K562 (cell line): ENCODE data around the gene MRO. TPM values are rescaled to one million over a fixed set of nuclear protein-coding genes. Genes with fewer than 3 reads are reported as not detected.

Experiments
- ATAC-seq: fragments of 200-7000 bp; cut with Tn5 transposase; 3 replicates; pipeline ENCODE4 v1.9.1; 2020; ENCODE audit warnings: moderate library complexity
- BruUV-seq: library from RNA; stranded (reverse); fragments of 400-500 nt; replicated peaks from 2 replicates; lab custom pipeline; 2021; lab: Mats Ljungman, UMichigan
- CTCF ChIA-PET: fragments of 300-600 bp; formaldehyde crosslinking; extraction: SDS; loops from one replicate; lab custom pipeline; 2021; ENCODE audit warnings: low intra/inter-chr PET ratio; lab: Yijun Ruan, JAX
- POLR2A ChIA-PET: fragments of 300-600, 350-650 bp; sonication (Branson Sonifier 250); formaldehyde crosslinking; extraction: SDS; loops from one replicate; lab custom pipeline; 2021; ENCODE audit warnings: antibody characterized with exemption, inconsistent platforms; lab: Yijun Ruan, JAX
- DNase-seq, 4 experiments: peaks; one replicate each; pipeline versions ENCODE4 v3.0.0 to v3.0.0-alpha.2; 2011 to 2018; ENCODE audit warnings: low spot score in 3 of 4, mixed read lengths in 3 of 4; ENCODE audit errors: extremely low read depth in 1 of 4
- FAIRE-seq: peaks from 2 replicates; lab custom pipeline; 2011; peaks lifted over from hg19 to GRCh38; lab: Jason Lieb, UNC
- H2AFZ ChIP-seq: 2 replicates; pipeline ENCODE4 v1.6.0; 2011; ENCODE audit warnings: low read depth, low read length, control low read depth, inconsistent platforms
- H3K27ac ChIP-seq: fragments of 200-600 bp; 3 replicates; pipeline ENCODE4 v1.8.0; 2011; ENCODE audit warnings: low read depth, mild to moderate bottlenecking, control low read depth, inconsistent platforms, low read length, moderate library complexity, mixed read lengths; ENCODE audit errors: extremely low read depth
- H3K27me3 ChIP-seq, 2 experiments: fragments of 300-600 bp in 1 of 2; 2 replicates in 1 of 2; 3 replicates in 1 of 2; pipeline versions ENCODE4 v1.6.0 to v1.8.0; 2011; ENCODE audit warnings: inconsistent platforms in 2 of 2, low read length in 2 of 2, mild to moderate bottlenecking in 1 of 2, mixed read lengths in 1 of 2, moderate library complexity in 1 of 2; ENCODE audit not compliant: control insufficient read depth in 2 of 2, insufficient read depth in 2 of 2
- H3K36me3 ChIP-seq: fragments of 300-600 bp; 3 replicates; pipeline ENCODE4 v1.8.0; 2011; ENCODE audit warnings: mild to moderate bottlenecking, low read length, inconsistent platforms; ENCODE audit not compliant: control insufficient read depth, insufficient read depth
- H3K4me1 ChIP-seq, 2 experiments: fragments of 200-600 bp in 1 of 2; replicated peaks in 1 of 2; 2 replicates in 1 of 2; 3 replicates in 1 of 2; pipeline versions ENCODE4 v1.5.1 to v1.8.0; 2011; ENCODE audit warnings: inconsistent platforms in 2 of 2, low read length in 2 of 2, mild to moderate bottlenecking in 1 of 2, mixed read lengths in 1 of 2, moderate library complexity in 1 of 2; ENCODE audit not compliant: control insufficient read depth in 2 of 2, insufficient read depth in 2 of 2
- H3K4me2 ChIP-seq: 2 replicates; pipeline ENCODE4 v1.6.1; 2011; ENCODE audit warnings: low read length, control low read depth, inconsistent platforms, mixed read lengths; ENCODE audit not compliant: insufficient read depth
- H3K4me3 ChIP-seq: fragments of 200-600 bp; sonication (generic), shearing (Covaris generic); 2 replicates; pipeline ENCODE4 v1.5.1; 2016; ENCODE audit warnings: control low read depth, inconsistent platforms
- H3K79me2 ChIP-seq: fragments of 200-600 bp; 3 replicates; pipeline ENCODE4 v1.8.0; 2011; ENCODE audit warnings: low read length, inconsistent platforms; ENCODE audit not compliant: control insufficient read depth, insufficient read depth
- H3K9ac ChIP-seq, 2 experiments: 2 replicates each; pipeline versions ENCODE4 v1.6.0 to v1.6.1; 2011; ENCODE audit warnings: low read depth in 2 of 2, low read length in 2 of 2, control low read depth in 1 of 2, inconsistent platforms in 1 of 2, mild to moderate bottlenecking in 1 of 2, mixed read lengths in 1 of 2; ENCODE audit not compliant: insufficient read depth in 1 of 2
- H3K9me1 ChIP-seq: one replicate; pipeline ENCODE4 v1.6.0; 2011; ENCODE audit warnings: inconsistent platforms, mild to moderate bottlenecking, low read length, moderate library complexity; ENCODE audit not compliant: control insufficient read depth, insufficient read depth
- H3K9me3 ChIP-seq: replicated peaks from 2 replicates; pipeline ENCODE4 v1.5.1; 2011; ENCODE audit warnings: low read depth, low read length, inconsistent platforms; ENCODE audit not compliant: control insufficient read depth, insufficient read depth
- H4K20me1 ChIP-seq: replicated peaks from 2 replicates; pipeline ENCODE4 v1.6.1; 2011; ENCODE audit warnings: low read length, inconsistent platforms, mixed read lengths; ENCODE audit not compliant: control insufficient read depth, insufficient read depth
- BHLHE40 ChIP-seq: IDR thresholded peaks from 2 replicates; pipeline ENCODE4 v1.6.1; 2011; ENCODE audit warnings: low read length, improper control_type of control experiment
- CBFA2T2 ChIP-seq: fragments of 450-650 bp; conservative IDR thresholded peaks from 2 replicates; pipeline ENCODE4 v1.6.1; 2017; ENCODE audit warnings: mild to moderate bottlenecking
- KAT2B ChIP-seq: IDR thresholded peaks from one replicate; pipeline ENCODE4 v1.6.1; 2012; ENCODE audit warnings: low read depth, mild to moderate bottlenecking, control low read depth, inconsistent platforms, low read length, moderate library complexity
- MAFG ChIP-seq: fragments of 450-650 bp; conservative IDR thresholded peaks from 2 replicates; pipeline ENCODE4 v1.6.1; 2016; ENCODE audit warnings: missing genetic modification characterization, missing compliant biosample characterization
- MAFK ChIP-seq: IDR thresholded peaks from 2 replicates; pipeline ENCODE4 v1.6.1; 2011; ENCODE audit warnings: low read length, improper control_type of control experiment
- RNF2 ChIP-seq: sonication (generic); IDR thresholded peaks from 2 replicates; pipeline ENCODE4 v1.6.1; 2016
- RREB1 ChIP-seq: fragments of 250-450 bp; sonication (Bioruptor Pico); IDR thresholded peaks from 2 replicates; pipeline ENCODE4 v1.4.0; 2020
- SETDB1 ChIP-seq: IDR thresholded peaks from one replicate; pipeline ENCODE4 v1.6.1; 2012; ENCODE audit warnings: low read length, control low read depth, inconsistent platforms
- SMC3 ChIP-seq: conservative IDR thresholded peaks from 2 replicates; pipeline ENCODE4 v1.6.1; 2011; ENCODE audit warnings: low read depth, low read length, improper control_type of control experiment; ENCODE audit not compliant: insufficient read depth
- ZBTB5 ChIP-seq: fragments of 450-650 bp; IDR thresholded peaks from 2 replicates; pipeline ENCODE4 v1.6.1; 2017; ENCODE audit warnings: antibody characterized with exemption
- ZFP30 ChIP-seq: fragments of 250-450 bp; sonication (Bioruptor Pico); IDR thresholded peaks from 2 replicates; pipeline ENCODE4 v1.8.0; 2022; ENCODE audit warnings: moderate library complexity, mild to moderate bottlenecking, inconsistent platforms, borderline replicate concordance
- ZFPM2 ChIP-seq: fragments of 250-450 bp; sonication (Bioruptor Pico); IDR thresholded peaks from 2 replicates; pipeline ENCODE4 v1.5.1; 2022; ENCODE audit warnings: mild to moderate bottlenecking
- ZHX1 ChIP-seq: fragments of 150-350 bp; conservative IDR thresholded peaks from 2 replicates; pipeline ENCODE4 v1.6.1; 2014; ENCODE audit warnings: low read length
- ZNF217 ChIP-seq: sonication (generic); formaldehyde crosslinking; IDR thresholded peaks from 2 replicates; pipeline ENCODE4 v1.8.0; 2022; ENCODE audit warnings: mild to moderate bottlenecking, missing genetic modification reagents
- WGBS: fragments of 100-300 bp; shearing (Covaris generic); methylation state at CpG from one replicate; pipeline ENCODE4 v1.1.6; 2016; ENCODE audit warnings: low coverage, mixed read lengths; ENCODE audit not compliant: insufficient coverage; ENCODE audit errors: missing lambda C conversion rate; 5-methylcytosine and 5-hydroxymethylcytosine counted together
- in situ Hi-C: fragments of 300-500 bp; cut with MboI; formaldehyde crosslinking; loops from 4 replicates; pipeline ENCODE4 v1.15.0; 2018; ENCODE audit warnings: inconsistent platforms, mixed read lengths
- intact Hi-C: fragments of 100-400 bp; cut with micrococcal nuclease; formaldehyde crosslinking; loops from 2 replicates; pipeline ENCODE4 v1.14.2; 2022
- polyA plus RNA-seq, 8 experiments: library from polyadenylated mRNA; depleted of rRNA in 4 of 8; stranded (reverse) in 5 of 8; unstranded in 3 of 8; fragments of >200 nt; fragmentation: Nextera tagmentation in 2 of 8; fragmentation: Illumina TruSeq in 1 of 8; extraction: Ambion mirVana in 2 of 8; extraction: Trizol in 1 of 8; gene quantifications; 2 replicates each; pipeline versions ENCODE4 v1.2.1 to v1.2.3, GENCODE V29; 2011 to 2014; ENCODE audit warnings: inconsistent platforms in 1 of 8, missing spikeins in 1 of 8
- total RNA-seq, 7 experiments: library from RNA; depleted of rRNA in 6 of 7; stranded (reverse); fragments of >200 nt in 6 of 7; fragmentation: Illumina TruSeq in 2 of 7; extraction: Trizol in 2 of 7; gene quantifications; 2 replicates each; pipeline versions ENCODE4 v1.2.1 to v1.2.3, GENCODE V29; 2011 to 2021; ENCODE audit warnings: low replicate concordance in 1 of 7

Gene MRO
- total and polyA plus RNA-seq, 9 of the 15 experiments (the other 6 are each of a cell fraction or from before 2014, with no cell fraction given): 0.06 TPM; not detected in 8

- Histone ChIP-seq H3K9me3 (no peaks in the 10 kb centered on the region), H3K36me3 (no peaks in the 10 kb centered on the region), H3K4me3 (no peak overlapping the region), H3K9me1 (no peaks in the 10 kb centered on the region), H4K20me1 (no peaks in the 10 kb centered on the region), H3K4me1 (peaks cover 0 to 6% of the 10 kb centered on the region in 2 experiments; a peak in 3 of 5 replicates), H3K4me2 (no peak overlapping the region), H3K27me3 (no peaks in the 10 kb centered on the region), H3K27ac (no peak overlapping the region), H3K9ac (no peak overlapping the region), H2AFZ (no peak overlapping the region), H3K79me2 (no peaks in the 10 kb centered on the region)
- in situ Hi-C loops: no loop called here
- FAIRE-seq: no peak
- intact Hi-C loops: no loop called here
- ChIA-PET POLR2A (no interaction called here), CTCF (no interaction called here)
- ATAC-seq: no peak
- 40% methylated on average over 1 of the region's 1 CpG for WGBS
- no TSS peak for BruUV-seq
- DNase-seq: no peak
- TF ChIP-seq MAFK (no peak), ZNF217 (CRISPR knock-in tag) (no peak), ZHX1 (no peak), MAFG (tag) (no peak), KAT2B (no peak), SMC3 (no peak), ZFPM2 (CRISPR knock-in tag) (no peak), BHLHE40 (no peak), RREB1 (no peak), ZBTB5 (no peak), RNF2 (no peak), SETDB1 (no peak), ZFP30 (CRISPR knock-in tag) (no peak), CBFA2T2 (no peak)
These were observed 29.2 kb upstream of the MRO start for GRCh38 chr18:50848991-50849390.
